Kidney capillary endothelial cell (primary cell): ENCODE data around the gene ANKRD60.

Experiments
- DNase-seq: peaks from one replicate; pipeline ENCODE4 v3.0.0-alpha.2; 2018; ENCODE audit warnings: low spot score

The ANKRD60 gene

GRCh38 chr20:58244517-58245030 is 16.1 kb upstream of the ANKRD60 start:
- no peak for DNase-seq

- DNase-seq, result no peak
Measured at GRCh38 chr20:58243653-58244410, 15.4 kb upstream of the ANKRD60 start.

GRCh38 chr20:58242824-58243223 is 14.4 kb upstream of the ANKRD60 start:
- DNase-seq, result no peak

GRCh38 chr20:58241766-58242465 is 13.5 kb upstream of the ANKRD60 start:
- DNase-seq, result no peak

- DNase-seq, result no peak
Measured at GRCh38 chr20:58240471-58240870, 12.0 kb upstream of the ANKRD60 start.

- no peak for DNase-seq
Measured at GRCh38 chr20:58239216-58239615, 10.8 kb upstream of the ANKRD60 start.

- DNase-seq, result no peak
Measured at GRCh38 chr20:58238490-58238889, 10.0 kb upstream of the ANKRD60 start.

- peak; percentile 38 for DNase-seq
Measured at GRCh38 chr20:58237318-58238132, 9.1 kb upstream of the ANKRD60 start.

- peak; percentile 67 for DNase-seq
Measured at GRCh38 chr20:58236612-58237317, 8.3 kb upstream of the ANKRD60 start.

- no peak for DNase-seq
Measured at GRCh38 chr20:58235010-58235409, 6.6 kb upstream of the ANKRD60 start.

GRCh38 chr20:58233881-58234528 is 5.6 kb upstream of the ANKRD60 start:
- peak; percentile 20 for DNase-seq

GRCh38 chr20:58233393-58233792 is 4.9 kb upstream of the ANKRD60 start:
- no peak for DNase-seq

GRCh38 chr20:58231683-58232082 is 3.2 kb upstream of the ANKRD60 start:
- no peak for DNase-seq

GRCh38 chr20:58229198-58229798 is 845 bp upstream of the ANKRD60 start:
- DNase-seq, result no peak

- DNase-seq, result no peak
Measured at GRCh38 chr20:58228103-58228483, 360 bp downstream of the ANKRD60 start.

GRCh38 chr20:58227391-58228102 is 906 bp downstream of the ANKRD60 start:
- DNase-seq, result no peak

GRCh38 chr20:58225452-58226200 is 2.8 kb downstream of the ANKRD60 start:
- DNase-seq, result no peak

- DNase-seq, result no peak
Measured at GRCh38 chr20:58224974-58225373, 3.5 kb downstream of the ANKRD60 start.

- DNase-seq, result no peak
Measured at GRCh38 chr20:58224097-58224496, 4.4 kb downstream of the ANKRD60 start.
